Activated naive CD8-positive, alpha-beta T cell treated with anti-CD3 and anti-CD28 coated beads for 36 hours (primary cell): ENCODE results near the gene PLEK. TPM values are rescaled to one million over a fixed set of nuclear protein-coding genes. Genes with fewer than 3 reads are reported as not detected.

Experiments used
- total RNA-seq, 2 experiments: library from RNA; stranded (reverse); gene quantifications; one replicate each; pipeline ENCODE4 v1.2.3, GENCODE V29; 2021

PLEK gene
- total RNA-seq, 2 experiments from 2014 or later: 2.2 to 2.3 TPM

Other genes with a start within 250 kb of the PLEK start
- gene PNO1, start 207.4 kb upstream of the PLEK start, total RNA-seq: 10 to 100 TPM; 37.8 to 42.4 TPM
- gene PPP3R1, start 112.8 kb upstream of the PLEK start, total RNA-seq: 10 to 100 TPM; 80.8 to 93.2 TPM
- gene CNRIP1, start 45.3 kb upstream of the PLEK start, total RNA-seq: not detected
- gene FBXO48, start 102.0 kb downstream of the PLEK start, total RNA-seq: 1 to 10 TPM; 1.5 to 1.7 TPM
- 1 to 10 TPM; 2.4 to 2.7 TPM for gene APLF, start 102.3 kb downstream of the PLEK start, total RNA-seq